ENCODE data around the gene SSR1.
A peak's percentile ranks its signal among the peaks of the same experiment; 100 is the strongest.
"Not testable (repeated sequence)": the region's sequence is repeated elsewhere in the genome, so short reads cannot be mapped to it uniquely, and the experiment has no call there.

SSR1 gene

GRCh38 chr6:7312616-7313504 is at the start of gene SSR1:
Gene SSR1, minus strand, starts transcription at chr6:7313199. Its CDS starts 79 bp downstream, at chr6:7313120.
- DNase-seq (ENCODE audit: low read depth in 2 of 2) = peak; percentile 95 to 97

GRCh38 chr6:7351916-7352315 is 38.9 kb upstream of the SSR1 start:
- DNase-seq (ENCODE audit: low read depth in 2 of 2) = not testable (repeated sequence)

- DNase-seq (ENCODE audit: low read depth in 2 of 2) = not testable (repeated sequence)
These were observed 37.6 kb upstream of the SSR1 start for GRCh38 chr6:7350591-7350990.

GRCh38 chr6:7347551-7347997 is 34.6 kb upstream of the SSR1 start:
- DNase-seq (ENCODE audit: low read depth in 2 of 2) = not testable (repeated sequence)

GRCh38 chr6:7344773-7345450 is 31.9 kb upstream of the SSR1 start:
- DNase-seq (ENCODE audit: low read depth in 2 of 2) = not testable (repeated sequence)

DNA sequence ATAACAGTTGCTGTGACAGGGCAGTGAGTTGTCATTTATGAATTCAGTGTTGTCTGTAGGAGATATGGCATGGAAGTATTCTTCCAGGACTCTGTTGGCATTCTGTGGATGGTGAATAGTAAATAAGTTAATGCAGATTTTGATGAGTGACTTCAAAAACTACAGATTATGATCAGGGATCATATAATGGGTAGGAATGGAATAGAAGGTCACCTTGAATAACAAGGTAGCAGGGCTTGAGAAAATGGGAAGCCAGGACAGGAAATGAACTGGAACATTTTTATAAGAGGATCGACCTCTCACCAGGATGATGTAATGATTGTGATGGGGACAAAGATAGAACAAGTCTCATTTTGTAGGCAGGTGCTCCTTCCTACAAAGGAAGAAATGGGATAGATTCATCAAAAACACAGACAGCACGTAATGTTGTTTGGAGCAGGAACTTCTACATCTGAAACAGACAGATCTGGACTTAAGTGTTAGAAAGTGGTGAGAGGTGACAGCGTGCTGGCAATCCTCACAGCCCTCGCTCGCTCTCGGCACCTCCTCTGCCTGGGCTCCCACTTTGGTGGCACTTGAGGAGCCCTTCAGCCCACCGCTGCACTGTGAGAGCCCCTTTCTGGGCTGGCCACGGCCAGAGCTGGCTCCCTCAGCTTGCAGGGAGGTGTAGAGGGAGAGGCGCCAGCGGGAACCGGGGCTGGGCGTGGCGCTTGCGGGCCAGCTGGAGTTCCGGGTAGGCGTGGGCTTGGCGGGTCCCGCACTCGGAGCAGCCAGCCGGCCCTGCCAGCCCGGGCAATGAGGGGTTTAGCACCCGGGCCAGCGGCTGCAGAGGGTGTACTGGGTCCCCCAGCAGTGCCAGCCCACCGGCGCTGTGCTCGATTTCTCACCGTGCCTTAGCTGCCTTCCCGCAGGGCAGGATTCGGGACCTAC is 30.8 kb upstream of the SSR1 start:
- DNase-seq (ENCODE audit: low read depth in 2 of 2) = no peak

- no peak for DNase-seq (ENCODE audit: low read depth in 2 of 2)
These were observed 29.2 kb upstream of the SSR1 start for GRCh38 chr6:7341989-7342742.

DNA sequence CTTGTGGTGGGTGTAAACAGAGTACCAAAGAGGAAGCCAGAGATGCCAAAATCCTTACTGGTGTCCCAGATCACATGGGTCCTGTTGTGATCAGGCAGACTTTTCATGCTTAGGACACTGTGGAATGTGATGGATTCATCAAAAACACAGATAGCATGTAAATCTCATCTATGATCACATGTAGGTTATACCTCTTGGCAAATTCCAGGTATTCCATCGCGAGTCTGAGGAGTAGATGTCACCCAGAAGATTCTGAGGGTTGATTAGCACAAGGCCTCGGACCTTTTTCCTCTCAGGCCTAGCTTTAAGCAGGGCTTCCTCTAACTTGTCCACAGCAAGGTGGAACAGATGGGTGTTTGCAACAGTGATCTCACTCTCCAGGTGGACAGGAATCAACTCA is 28.3 kb upstream of the SSR1 start:
- no peak for DNase-seq (ENCODE audit: low read depth in 2 of 2)

DNA sequence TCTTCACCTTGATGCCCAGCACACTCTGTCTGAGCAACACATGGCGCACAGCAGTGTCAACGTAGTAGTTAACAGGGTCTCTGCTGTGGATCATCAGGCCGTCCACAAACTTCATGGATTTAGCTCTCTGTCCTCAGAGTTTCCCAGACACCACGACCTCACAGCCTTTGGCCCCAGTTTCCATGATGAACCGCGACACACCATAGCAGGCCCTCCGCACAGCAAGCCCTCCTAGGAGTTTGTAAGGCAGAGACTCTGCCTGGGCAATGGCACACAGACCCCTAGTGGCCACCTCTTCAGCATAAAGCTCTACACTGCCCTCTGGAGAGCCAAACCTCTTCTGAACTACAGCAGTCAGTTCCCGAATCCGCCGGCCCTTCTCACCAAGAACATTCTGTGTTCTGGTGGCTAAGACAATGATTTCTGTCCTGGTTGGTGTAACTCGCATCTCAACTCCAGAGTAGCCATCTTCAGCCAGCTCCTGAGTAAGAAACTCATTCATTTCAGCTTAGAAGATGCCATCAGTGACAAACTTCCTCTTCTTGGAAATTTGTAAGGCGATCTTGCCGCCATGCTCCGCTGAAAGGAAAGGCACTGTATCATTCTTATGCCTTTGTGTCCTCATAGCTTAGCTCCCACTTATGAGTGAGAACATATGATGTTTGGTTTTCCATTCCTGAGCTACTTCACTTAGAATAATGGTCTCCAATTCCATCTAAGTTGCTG is 26.2 kb upstream of the SSR1 start:
- not testable (repeated sequence) for DNase-seq (ENCODE audit: low read depth in 2 of 2)

GRCh38 chr6:7338031-7338430 is 25.0 kb upstream of the SSR1 start:
- no peak for DNase-seq (ENCODE audit: low read depth in 2 of 2)

- DNase-seq (ENCODE audit: low read depth in 2 of 2) = no peak
These were observed 22.5 kb upstream of the SSR1 start for GRCh38 chr6:7335519-7335918.

DNA sequence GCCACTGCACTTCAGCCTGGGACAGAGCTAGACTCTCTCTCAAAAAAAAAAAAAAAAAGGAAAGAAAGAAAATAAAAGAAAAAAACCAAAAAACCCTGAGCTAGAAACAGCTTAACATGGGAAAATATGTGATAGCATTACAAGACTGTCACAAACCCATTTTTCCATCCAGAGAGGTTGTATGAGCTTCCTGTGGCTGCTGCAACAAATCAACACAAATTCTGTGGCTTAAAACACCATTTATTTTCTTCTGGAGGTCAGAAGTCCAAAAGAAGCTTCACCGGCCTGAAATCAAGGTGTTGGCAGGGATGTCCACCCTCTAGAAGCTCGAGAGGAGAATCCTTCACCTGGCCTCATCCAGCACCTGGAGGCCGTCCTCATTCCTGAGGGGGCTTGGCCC is 21.7 kb upstream of the SSR1 start:
- no peak for DNase-seq (ENCODE audit: low read depth in 2 of 2)

GRCh38 chr6:7332090-7332745 is 19.2 kb upstream of the SSR1 start:
- no peak for DNase-seq (ENCODE audit: low read depth in 2 of 2)

DNA sequence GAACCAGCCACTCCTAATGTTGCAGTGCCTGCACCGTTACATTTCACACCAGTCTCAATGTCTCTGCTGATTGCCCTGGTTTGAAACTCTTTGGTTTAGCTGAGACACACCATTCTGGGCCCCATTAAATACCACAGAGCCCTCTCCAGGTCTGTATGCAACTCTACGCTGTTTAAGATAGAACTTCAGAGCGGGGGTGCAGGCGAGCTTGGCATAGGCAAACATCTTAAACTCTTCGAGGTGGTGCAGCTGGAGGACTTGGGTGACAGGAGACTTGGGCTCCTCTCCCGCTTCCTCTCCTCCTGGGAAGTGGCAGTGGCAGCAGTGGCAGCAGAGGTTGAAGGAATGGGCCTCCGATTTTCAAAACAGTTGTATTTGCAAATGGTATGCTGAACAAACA is 18.5 kb upstream of the SSR1 start:
- no peak for DNase-seq (ENCODE audit: low read depth in 2 of 2)

- DNase-seq (ENCODE audit: low read depth in 2 of 2) = no peak
These were observed 15.2 kb upstream of the SSR1 start for GRCh38 chr6:7328243-7328642.

DNA sequence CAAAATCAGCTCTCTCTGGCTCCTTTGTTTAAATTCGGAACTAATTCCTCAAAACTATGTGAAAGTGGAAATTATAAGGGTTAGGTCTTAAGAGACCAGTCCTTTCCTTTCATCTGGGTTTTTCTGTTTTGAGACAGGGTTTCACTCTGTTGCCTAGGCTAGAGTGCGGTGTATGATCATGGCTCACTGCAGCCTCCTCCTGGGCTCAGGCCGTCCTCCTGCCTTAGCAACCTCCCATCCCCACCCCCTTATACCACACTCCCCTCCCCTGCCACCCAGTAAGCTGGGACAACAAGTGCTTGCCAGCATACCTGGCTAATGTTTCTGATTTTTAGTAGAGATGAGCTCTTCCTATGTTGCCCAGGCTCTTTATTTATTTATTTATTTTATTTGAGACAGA is 12.8 kb upstream of the SSR1 start:
- no peak for DNase-seq (ENCODE audit: low read depth in 2 of 2)

DNA sequence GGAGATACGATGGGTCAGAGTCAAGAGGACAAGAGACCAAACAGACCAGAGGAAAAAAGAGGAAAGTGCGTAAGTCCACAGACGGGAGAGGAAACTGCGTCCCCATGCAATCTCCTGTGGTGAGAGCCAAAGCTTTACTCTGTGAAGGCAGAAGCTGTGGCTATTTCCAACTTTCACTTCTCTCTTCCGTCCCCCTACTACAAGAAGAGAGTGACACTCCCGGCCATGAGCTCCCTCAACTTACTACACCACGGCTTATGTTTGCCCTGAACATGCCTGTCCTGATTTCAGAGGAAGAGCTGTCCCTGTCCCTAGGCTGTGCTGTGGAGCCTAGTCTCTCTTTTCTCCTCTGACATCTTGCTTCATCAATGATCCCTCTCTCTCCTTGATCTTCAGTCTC is 11.5 kb upstream of the SSR1 start:
- DNase-seq (ENCODE audit: low read depth in 2 of 2) = no peak

DNA sequence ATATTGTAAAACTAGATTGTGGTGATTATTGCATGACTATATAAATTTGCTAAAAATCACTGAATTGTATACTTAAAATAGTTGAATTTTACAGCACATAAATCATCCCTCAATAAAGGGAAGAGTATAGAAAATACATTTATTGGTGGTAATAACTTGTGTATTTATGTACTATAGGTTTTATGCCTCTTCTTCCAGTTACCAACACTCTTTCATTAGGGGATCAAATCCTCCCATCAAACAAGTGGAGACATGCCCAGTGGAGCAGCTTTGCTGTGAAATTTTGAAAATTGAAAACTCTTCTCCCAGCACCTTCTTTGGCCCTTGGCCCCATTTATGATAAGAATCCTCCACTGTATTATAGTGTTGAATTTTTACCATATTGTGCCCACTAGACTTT is 10.1 kb upstream of the SSR1 start:
- DNase-seq (ENCODE audit: low read depth in 2 of 2) = no peak

DNA sequence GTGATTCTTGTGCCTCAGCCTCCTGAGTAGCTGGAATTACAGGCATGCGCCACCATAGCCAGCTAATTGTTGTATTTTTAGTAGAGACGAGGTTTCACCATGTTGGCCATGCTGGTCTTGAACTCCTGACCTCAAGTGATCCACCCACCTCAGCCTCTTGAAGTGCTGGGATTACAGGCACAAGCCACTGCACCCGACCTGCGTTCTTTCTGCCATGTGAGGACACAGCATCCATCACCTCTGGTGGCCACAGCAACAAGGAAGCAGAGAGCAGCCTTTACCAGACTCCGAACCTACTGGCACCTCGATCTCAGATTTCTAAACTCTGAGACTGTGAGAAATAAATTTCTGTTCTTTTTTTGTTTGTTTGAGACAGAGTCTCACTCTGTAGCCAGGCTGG is 8.9 kb upstream of the SSR1 start:
- DNase-seq (ENCODE audit: low read depth in 2 of 2) = not testable (repeated sequence)

DNA sequence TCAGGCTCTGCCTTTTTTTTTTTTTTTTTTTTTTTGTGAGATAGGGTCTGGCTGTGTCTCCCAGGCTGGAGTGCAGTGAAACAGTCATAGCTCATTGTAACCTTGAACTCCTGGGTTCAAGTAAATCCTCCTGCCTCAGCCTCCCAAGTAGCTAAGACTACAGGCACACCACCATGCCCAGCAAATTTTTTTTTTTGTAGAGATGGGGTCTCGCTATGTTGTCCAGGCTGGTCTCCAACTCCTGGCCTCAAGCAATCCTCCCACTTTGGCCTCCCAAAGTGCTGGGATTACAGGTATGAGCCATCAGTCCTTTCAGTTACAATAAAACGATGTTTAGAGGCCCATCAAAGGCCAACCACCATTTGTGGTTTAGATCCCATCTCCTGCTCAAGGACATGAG is 6.4 kb upstream of the SSR1 start:
- DNase-seq (ENCODE audit: low read depth in 2 of 2) = not testable (repeated sequence)
